ENCODE data around the gene IFI27L1.

Gene IFI27L1

DNA sequence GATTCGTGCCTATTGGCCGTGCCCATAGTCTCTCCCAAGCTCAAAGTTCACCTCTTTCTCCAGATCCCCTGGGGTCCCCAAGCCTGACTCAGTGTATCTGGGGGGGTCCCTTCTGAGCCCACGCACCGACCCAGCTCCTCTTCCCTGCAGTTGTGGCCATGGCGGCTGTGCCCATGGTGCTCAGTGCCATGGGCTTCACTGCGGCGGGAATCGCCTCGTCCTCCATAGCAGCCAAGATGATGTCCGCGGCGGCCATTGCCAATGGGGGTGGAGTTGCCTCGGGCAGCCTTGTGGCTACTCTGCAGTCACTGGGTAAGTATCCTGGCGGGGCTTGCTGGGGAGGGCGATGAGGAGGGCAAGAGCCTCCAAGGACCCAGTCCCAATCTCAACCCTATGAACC, 34.5 kb downstream of the IFI27L1 start:
- DNase-seq: no peak

DNA sequence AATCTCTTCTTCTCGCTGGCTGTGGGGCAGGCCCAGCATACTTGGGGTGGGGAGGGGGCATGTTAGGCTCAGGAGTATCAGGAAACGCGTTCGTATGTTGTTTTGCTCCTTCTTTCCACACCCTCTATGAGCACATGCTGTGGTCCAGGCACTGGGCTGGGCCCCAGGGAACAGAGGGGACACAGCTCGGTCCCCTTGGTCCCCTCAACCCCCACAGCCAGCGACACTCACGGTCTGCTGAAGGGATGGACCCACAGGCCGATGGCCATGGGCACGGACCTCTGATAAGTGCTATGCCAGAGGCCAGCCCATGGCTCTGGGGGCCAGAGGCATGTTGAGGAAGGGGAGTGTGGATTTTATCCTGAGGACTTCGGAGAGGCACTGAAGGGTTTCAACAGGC, 35.6 kb downstream of the IFI27L1 start:
- no peak for DNase-seq

DNA sequence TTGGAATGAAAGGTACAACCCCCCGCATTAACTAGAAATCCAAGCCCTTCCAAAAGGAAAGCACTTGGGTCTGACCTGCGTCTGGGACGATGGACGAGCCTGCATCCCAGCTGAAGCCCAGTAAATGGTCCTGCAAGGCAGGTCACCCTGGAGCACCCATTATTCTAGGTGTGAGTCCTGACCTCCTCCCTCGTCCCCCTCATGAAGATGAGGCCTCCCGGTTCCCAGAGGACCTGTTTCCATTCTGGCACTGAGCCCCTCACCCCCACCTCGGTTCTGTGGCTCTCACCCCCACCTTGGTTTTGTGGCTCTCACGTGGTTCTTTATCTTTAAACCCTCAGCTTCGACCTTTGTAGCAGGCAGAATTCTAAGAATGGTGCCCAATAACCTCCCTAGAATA, 36.7 kb downstream of the IFI27L1 start:
- DNase-seq: no peak

DNA sequence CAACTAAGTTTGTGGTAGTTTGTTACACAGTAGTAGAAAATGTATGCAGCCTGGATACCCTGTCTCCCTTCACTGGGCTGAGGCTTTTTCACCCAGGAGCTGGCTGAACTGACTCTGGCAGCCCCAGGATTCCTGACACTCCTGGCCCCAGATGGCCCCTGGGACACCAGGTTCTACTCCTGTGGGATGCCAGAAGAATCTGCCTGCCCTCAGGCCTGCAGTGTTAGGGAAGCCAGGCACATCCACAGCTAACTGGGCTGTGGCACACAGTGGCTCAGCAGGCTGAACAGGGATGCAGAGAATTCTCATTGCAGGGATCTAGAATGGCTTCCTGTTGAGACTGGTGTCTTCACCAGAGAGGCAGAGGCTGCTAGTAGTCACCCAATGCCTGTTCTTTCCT, 38.0 kb downstream of the IFI27L1 start:
- no peak for DNase-seq

DNA sequence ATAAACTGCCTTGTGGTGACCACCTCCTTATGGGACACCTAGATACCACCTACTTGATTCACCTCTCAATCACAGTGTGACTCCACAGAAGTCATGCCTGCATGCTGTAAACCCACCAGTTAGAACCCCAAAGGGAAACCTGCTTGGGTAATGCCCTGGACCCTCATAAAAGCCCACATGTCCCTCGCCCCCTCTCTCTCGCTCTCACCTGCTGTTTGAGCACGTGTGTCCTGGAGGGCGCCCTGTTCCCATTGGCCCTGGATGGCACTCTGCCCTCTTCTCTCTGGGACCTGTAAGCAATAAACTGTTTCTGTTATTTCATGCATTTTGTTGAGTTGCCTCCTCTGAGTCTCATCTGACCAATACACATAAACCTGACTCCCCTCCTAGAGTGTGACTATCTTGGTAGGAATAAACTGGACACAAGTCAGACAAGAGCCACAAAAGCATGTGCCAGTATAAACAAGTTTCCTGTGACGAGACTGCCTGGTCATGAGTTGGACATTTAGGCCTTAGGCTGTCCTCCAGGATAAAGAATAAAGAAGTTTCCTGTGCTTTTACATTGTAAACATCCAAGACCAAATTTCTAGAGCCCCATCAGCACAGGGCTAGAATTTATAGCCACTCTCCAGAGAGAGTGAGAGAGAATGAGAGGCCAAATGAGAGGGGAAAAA, 39.7 kb downstream of the IFI27L1 start:
- DNase-seq: no peak

DNA sequence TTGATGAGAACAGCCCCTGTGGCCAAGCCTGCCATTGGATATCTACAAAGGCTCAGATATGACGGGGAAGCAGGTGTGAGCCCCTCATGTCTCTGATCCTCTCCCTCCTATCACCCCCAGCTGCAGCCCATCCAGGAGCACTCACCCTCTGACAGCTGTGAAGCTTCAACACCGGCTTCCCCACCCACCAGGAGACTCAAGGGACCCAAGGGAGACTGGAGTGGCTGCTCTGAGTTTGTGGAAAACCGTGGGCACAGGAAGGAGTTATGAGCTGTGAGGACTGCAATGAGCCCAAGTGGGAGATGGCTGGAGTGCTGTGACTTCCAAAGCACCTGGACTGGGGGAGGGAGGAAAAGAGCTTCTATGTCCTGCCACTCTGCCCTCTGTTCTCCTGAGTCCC, 40.4 kb downstream of the IFI27L1 start:
- DNase-seq: no peak

DNA sequence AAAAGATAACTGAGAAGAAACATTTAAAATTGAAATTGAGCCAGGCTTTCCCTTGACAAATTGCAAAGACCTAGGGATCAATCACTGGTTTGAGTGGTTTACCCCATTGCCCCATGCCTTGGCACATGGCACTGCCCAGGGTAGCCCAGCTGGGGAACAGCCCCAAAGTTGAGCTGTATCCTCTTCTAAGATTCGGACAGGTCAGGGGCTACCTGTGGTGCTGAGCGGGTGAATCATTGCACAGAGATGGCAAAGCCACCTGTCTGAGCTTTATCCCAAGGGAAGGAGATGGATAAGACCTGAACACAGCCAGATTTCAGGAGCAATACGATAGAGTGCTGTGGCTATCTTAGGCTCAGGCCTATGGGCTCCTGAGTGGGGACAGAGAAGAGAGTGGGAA, 41.3 kb downstream of the IFI27L1 start:
- no peak for DNase-seq

DNA sequence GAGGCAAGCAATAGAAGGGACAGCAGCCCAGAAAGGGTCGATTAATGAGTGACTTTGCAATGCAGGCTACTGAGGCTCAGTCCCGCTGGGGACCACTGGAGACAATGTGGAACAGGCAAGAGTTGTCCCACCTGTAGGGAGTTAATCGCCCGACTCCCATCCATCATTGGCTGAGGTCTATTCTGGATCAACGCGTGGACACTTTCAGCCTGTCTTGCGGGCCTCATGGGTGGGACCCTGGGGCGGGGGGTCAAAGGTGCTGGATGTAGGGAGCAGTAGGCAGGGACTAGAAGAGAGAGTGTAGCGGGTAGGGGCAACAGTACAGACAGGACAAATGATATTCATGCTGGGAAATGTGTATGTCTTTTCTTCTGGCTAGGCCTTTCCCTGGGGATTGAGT, 42.2 kb downstream of the IFI27L1 start:
- DNase-seq: no peak

DNA sequence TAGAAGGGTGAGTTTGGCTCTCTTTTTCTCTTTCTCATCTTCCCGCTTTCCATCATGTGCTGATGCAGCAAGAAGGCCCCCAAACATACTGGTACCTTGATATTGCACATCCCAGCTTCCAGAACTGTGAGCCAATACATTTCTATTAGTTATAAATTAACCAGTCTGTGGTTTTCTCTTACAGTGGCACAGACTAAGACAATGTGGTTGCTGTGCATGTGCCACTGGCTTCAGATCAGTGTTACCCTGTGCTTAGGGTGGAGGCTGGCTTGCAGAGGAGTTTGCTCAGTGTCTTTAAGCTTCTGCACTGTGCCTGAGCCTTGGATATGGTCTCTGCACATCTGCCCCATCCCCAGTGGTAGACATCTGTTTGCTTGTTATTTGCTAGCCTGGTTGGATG, 42.8 kb downstream of the IFI27L1 start:
- DNase-seq: no peak

DNA sequence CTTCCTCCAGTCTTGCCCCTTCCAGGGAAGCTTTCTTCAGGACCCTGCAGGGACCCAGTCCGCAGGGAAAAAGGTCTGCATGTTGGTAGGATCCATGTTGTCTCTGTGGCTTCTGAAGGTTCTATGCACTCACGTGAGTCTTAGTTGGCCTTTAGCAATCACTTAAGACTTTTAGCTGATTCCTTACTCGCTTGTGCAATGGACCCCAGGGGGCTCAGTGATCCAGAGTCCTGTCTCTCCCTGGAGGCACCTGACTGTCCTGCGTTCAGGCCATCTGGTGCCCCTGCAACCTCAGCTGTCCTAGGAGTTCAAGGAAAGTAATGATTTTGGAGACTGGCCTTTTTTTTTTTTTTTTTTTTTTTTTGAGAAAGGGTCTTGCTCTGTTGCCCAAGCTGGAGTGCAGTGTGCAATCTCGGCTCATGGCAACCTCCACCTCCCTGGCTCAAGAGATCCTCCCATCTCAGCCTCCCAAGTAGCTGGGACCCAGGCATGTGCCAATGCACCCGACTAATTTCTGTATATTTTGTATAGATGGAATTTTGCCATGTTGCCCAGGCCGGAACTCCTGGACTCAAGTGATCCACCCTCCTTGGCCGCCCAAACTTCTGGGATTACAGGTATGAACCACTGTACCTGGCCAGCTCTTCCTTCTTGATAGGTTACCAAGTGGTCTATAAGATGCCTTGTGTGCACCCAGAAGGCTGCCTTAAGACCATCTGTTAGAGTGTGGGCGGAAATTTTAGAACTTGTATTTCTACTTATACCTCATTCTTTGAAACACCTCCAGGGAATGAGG, 43.7 kb downstream of the IFI27L1 start:
- no peak for DNase-seq

DNA sequence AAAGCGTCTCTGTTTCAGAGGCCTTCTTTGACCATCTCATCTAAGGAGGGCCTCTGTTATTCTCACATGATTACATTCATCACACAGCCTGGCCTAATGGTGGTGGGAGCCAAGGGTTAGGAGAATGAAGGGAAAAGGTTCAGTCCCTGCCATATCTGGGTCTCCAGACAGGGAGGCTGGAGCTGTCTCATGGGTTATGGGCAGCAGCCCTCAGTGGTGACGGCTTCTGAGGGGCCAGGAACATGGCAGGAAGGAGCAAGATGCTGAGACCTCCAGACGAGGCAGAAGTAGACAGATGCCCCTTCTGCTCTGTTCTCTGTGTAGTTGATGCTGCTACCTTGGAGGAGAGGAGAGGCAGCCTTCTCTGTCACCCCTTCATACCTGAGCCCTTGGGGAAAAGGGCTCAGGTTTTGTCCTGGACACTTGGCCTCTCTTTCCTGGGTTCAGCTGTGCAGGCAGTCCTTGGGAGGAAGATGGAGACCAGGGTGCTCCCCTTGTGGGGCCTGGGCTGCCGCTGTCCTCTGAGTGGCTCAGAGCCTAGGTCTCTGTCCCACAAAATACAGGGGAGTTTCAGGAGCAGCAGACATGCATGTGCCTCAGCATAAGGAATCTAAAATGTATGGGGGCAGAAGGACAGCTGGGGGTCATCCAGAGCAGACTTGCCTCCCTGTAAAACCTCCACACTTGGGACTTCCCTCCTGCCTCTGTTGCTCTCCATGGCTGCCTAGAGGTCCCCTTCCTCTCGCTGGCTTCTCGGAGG, 44.7 kb downstream of the IFI27L1 start:
- no peak for DNase-seq

DNA sequence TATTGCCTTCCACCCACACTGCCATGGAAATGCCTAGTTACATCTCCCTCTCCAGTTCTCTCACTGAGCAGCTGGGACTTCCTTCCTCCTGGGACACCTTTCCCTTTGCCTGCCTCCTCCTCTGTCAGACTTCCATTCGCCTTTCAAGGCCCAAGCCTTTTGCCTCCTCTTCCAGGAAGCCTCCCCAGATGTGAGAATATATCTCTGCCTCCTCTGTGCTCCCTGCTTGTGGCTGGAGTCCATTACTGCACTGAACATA, 45.2 kb downstream of the IFI27L1 start:
- DNase-seq: no peak

DNA sequence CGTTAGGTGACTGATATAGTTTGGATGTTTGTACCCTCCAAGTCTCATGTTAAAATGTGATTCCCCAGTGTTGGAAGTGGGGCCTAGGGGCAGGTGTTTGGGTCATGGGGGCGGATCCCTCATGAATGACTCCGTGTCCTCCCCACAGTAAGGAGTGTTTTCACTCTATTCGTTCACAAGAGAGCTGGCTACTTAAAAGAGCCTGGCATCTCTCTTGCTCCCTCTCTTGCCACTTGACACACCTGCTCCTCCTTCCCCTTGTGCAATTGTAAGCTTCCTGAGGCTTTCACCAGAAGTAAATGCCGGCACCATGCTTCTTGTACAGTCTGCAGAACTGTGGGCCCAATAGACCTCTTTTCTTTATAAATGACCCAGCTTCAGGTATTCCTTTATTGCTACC, 45.7 kb downstream of the IFI27L1 start:
- DNase-seq: no peak

DNA sequence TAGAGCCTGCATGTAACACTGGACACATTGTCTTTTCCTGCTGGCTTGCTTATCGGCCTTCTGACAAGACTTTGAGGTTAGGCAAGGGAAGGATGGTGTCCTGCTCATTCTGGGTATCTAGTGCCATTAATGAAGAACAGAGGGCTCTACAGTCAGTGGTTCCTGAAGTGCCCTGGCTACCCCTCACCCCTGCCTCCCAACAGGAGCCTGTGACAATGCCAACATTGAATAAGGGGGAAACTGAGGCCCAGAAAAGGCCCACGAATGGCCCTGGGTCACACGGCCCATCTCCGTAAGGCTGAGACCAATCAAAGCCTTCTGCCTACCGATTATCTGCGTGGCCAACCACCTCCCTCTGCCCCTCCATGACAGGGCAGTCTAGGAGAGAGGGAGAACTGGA, 46.2 kb downstream of the IFI27L1 start:
- DNase-seq: no peak

DNA sequence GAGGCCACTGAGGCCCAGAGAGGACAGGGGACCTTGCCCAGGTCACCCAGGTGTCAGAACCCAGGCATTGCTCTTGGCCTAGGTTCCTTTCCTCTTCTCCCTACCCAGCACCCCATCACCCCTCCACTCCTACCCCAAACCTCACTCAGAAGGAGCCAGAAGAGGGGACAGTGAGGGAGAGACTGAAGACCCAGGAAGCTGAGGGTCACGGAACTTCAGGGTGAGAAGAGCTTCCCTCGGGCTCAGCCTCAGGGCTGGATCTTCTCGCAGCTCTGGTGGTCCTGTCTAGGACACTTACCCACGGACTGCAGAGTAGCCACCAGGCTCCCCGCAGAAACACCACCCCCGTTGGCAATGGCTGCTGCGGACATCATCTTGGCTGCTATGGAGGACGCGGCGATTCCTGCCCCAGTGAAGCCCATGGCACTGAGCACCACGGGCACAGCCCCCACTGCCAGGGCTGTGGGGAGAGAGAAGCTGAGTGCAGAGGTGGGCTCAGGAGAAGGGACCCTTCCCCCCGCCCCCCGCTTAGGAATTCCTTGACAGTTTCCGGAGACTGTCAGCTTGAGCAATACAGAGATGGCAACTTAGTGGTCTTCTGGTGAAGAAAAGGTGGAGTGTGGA, 47.2 kb downstream of the IFI27L1 start:
- no peak for DNase-seq

DNA sequence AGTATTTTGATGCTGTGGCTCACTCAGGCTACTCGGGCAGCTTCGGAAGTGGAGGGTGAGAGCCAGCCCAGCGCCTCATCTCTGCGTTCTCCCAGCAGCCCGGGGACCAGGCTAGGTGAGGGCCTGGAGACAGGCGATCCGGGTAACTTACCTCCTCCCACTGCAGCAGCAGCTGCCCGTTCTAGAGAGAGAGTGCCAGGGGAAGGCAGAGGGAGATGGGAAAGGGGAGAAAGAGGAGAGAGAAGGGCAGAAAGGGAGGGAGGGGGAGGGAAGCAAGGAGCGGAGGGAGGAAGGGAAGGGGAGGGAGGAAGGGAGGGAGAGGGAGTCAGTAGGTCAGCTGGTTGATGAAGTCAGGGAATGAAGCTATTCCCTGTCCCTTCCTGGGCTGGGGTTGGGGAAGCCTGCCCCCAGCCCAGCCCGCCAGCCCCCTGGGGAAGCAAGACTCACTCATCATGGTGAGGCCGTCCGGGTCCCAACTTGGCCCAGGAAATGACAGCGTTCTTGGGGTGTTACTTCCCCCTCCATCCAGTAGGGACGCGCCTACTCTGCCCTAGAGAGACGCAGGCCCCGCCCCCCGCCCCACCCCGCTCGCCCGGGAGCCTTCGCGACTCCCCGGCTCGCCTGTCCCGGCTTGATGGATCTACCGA, 48.1 kb downstream of the IFI27L1 start, which contains the start of gene IFI27L2:
TSS of gene IFI27L2 (minus strand) at position 494 of the 647 bp plus-strand sequence. CDS start at position 454, 40 bp downstream.
- peak; percentile 83 for DNase-seq

DNA sequence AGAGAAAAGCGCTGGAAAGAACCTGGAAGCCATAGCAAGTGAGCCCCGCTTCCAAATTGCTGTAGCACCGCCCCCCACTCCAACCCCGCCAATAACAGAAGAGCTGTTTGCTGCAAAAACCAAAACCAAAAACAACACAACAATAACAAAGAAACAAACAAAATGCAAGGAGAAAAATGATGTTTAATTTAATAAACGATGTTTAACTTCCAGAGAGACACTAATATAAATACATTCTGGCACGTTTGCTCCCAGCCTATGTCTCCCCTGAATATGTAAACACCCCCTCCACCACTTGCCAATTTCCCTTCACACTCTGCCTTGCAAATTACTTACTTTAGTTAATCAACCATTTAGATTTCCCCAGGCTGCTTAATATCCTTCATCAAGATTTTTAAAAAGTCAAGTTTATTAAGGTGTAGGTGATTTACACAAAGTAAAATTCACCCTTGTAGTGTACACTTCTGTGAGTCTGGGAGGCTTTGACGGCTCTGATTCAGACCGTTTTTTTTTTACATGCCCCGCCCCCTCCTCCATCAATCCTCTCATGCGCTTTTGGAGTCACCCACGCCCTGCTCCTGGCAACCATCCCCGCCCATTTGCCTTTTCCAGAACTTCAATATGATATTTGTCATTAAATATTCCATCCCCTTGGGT, 48.8 kb downstream of the IFI27L1 start:
- DNase-seq: peak; percentile 61

DNA sequence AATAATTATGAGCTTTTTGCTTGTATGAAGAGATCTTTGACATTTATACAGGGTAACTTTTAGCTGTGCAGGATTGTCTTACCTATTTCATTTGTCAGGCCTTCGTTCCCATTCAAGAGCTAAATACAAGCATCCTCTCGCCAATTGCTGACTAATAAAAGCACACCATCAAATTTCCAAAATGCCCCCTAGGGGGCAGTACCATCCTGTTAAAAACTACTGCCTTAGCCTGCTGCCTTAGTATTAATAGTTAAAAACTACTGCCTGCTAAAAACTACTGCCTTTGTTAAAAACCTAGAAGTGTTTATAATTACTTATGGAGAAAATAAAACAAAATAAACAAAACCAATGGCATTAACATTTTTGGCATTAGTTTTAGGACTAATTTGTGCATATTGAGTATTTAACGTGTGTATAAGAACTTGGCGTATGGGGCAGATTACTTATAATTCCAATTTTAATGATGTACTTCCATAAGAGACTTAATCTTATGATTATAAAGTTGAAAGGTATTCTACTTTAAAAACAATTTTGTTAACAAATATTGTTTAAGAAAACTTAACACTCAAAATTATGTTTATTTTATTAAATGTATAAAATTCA, 51.3 kb downstream of the IFI27L1 start:
- peak; percentile 75 for DNase-seq

DNA sequence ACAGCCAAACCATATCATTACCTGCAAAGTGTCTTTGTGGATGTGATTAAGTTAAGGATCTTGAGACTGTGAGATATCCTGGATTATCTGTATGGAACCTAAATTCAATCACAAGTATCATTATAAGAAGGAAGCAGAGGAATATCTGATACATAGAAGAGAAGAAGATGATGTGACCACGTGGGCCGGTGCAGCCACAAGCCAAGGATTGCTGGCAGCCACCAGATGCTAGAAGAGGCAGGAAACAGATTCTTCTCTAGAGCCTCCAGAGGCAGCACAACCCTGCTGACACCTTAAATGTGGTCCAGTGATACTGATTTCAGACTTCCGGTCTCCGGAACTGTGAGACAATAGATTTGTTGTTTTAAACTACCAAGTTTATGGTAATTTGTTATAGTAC, 54.4 kb downstream of the IFI27L1 start:
- no peak for DNase-seq

DNA sequence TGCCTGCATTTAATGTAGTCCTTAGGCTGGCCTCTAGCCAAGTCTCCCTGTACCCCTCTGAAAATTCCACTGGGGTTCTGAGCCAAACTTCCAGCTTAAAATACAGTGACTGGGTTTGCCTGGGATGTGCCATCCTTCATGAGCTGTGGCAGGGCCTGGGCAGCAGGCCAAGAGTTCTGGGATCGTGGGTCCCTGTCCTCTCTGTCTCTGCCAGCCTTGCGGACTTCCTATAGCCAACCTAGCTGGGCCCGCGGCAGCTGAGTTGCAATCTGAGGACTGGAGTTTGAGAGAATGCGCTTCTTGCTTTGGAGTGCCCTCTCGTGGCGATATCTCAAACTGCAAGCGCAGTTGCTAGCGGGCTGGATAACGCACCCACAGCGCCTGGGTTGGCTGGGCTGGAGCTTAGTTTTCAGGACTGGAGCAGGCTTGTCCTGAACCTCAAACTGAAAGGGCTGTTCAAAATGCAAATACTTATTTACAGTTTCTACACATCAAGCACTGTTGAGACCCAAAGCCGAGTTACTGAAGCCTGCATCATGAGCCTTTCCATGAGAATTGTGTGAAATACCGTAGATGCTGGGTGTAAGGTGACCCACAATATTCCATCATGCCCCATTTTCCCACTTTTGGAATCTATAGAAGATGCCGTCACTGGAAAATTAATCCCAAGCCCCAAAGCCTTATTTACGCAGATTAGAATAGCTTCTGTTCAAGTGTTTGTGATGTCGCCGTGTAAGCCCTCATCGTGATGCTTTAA, 55.6 kb downstream of the IFI27L1 start:
- peak; percentile 89 for DNase-seq

DNA sequence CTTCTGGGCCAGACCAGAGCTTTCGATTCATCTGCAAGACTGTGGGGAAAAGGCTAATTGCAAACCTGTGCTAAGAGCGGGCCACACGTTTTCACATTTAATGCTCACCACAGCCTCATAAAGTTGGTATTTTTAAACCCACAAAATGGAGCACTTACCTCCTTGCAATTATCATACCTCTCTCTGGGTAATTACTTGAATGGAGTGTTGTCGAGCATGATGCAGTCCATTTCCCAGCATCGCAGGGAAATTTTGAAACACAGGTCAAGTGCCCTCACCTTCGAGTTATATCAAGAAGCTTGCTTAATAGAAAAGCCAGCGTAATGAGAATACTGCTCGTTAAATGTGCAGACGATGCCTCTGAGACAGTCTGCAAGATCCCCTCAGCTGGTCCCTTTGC, 57.1 kb downstream of the IFI27L1 start:
- no peak for DNase-seq
